Heart left ventricle (tissue), 16 donors: Measurements from ENCODE around the gene ENOX1. TPM values are rescaled to one million over a fixed set of nuclear protein-coding genes. Genes with fewer than 3 reads are reported as not detected.

Experiments used
- ATAC-seq, 4 donors: fragments of 200-7000 bp; cut with Tn5 transposase; one replicate each; pipeline ENCODE4 v1.9.1; 2020 to 2022; ENCODE audit warnings: moderate library complexity in 4 of 4, mild to moderate bottlenecking in 3 of 4, moderate number of reproducible peaks in 1 of 4
- DNase-seq, 5 donors: peaks; one replicate each; pipeline ENCODE4 v3.0.0-alpha.2; 2020
- H3K27ac ChIP-seq, 12 donors: fragments of 200-600 bp; sonication (generic) in 4 of 12; one replicate each; pipeline versions ENCODE4 v1.5.0 to v1.8.0; 2016 to 2022; ENCODE audit warnings: mild to moderate bottlenecking in 2 of 12
- H3K27me3 ChIP-seq, 9 donors: fragments of 200-600 bp; sonication (generic) in 2 of 9; one replicate each; pipeline versions ENCODE4 v1.5.1 to v1.8.0; 2016 to 2022; ENCODE audit warnings: mild to moderate bottlenecking in 3 of 9
- H3K36me3 ChIP-seq, 9 donors: fragments of 200-600 bp; sonication (generic) in 2 of 9; one replicate each; pipeline versions ENCODE4 v1.5.0 to v1.8.0; 2018 to 2022; ENCODE audit warnings: mild to moderate bottlenecking in 2 of 9
- H3K4me1 ChIP-seq, 12 donors: fragments of 200-600 bp; sonication (generic) in 4 of 12; one replicate each; pipeline versions ENCODE4 v1.5.0 to v1.8.0; 2016 to 2022; ENCODE audit warnings: mild to moderate bottlenecking in 3 of 12
- H3K4me3 ChIP-seq, 12 donors: fragments of 200-600 bp; sonication (generic) in 4 of 12; one replicate each; pipeline versions ENCODE4 v1.5.0 to v1.8.0; 2017 to 2022; ENCODE audit warnings: mild to moderate bottlenecking in 9 of 12, moderate library complexity in 4 of 12
- H3K9me3 ChIP-seq, 12 donors: fragments of 200-600 bp; sonication (generic) in 4 of 12; one replicate each; pipeline versions ENCODE4 v1.5.0 to v1.8.0; 2016 to 2022; ENCODE audit warnings: mild to moderate bottlenecking in 1 of 12
- CTCF ChIP-seq, 12 donors: fragments of 200-600 bp; sonication (generic) in 4 of 12; IDR thresholded peaks; one replicate each; pipeline versions ENCODE4 v1.5.0 to v1.8.0; 2018 to 2022; ENCODE audit warnings: antibody characterized with exemption in 12 of 12, mild to moderate bottlenecking in 5 of 12
- POLR2A ChIP-seq, 2 donors: fragments of 450-650 bp; IDR thresholded peaks; one replicate each; pipeline ENCODE4 v1.6.1; 2017; ENCODE audit warnings: antibody characterized with exemption in 2 of 2, mild to moderate bottlenecking in 2 of 2, moderate library complexity in 2 of 2
- WGBS, 4 donors: extraction: QIAGEN DNeasy Blood & Tissue Kit in 2 of 4; methylation state at CpG; one replicate each; pipeline versions ENCODE4 v1.1.5 to v1.1.7; 2013 to 2018; 5-methylcytosine and 5-hydroxymethylcytosine counted together
- intact Hi-C, 10 donors: fragments of 100-400 bp; cut with DNase I; formaldehyde crosslinking; loops; one replicate each; pipeline versions ENCODE4 v1.11.1 to v1.14.2; 2022
- polyA plus RNA-seq, 2 donors: library from polyadenylated mRNA; stranded (reverse); fragments of 200-250 nt; gene quantifications; one replicate each; pipeline ENCODE4 v1.2.3, GENCODE V29; 2013
- total RNA-seq, 9 donors: library from RNA; depleted of rRNA in 2 of 9; stranded (reverse); fragments of >200 nt in 2 of 9; fragmentation: NEBNext Ultra II Directional in 3 of 9; extraction: Animal tissue kit (Norgen Biotek cat#: 25700) in 3 of 9; gene quantifications; one replicate each; pipeline versions ENCODE4 v1.1.0 to v1.2.4, GENCODE V29; 2016 to 2023
- donor health status: ischemic (EF 13 %, LVEDD 7.1; RV severe dilation, severe dysfunction).
- donor health status: healthy with polysubstance abuse.
- donor health status: DM: no; HTN: yes; CAD: no.
- donor health status: DM: no; HTN: no; CAD: no.
- donor health status: ischemic (EF 25% LVEDD 6.9; RV normal size, moderate dysfunction).
- donor health status: ischemic (EF 25% LVEDD 5.7; RV mildly dilated, moderate dysfunction).
- donor health status: healthy.
- donor health status: DM: yes; HTN: yes; CAD: no.
- donor health status: ischemic (EF 35%, LVEDD 5.7; RV mildly dilated, moderate dysfunction).
- donor health status: nonischemic (EF 11% LVEDD 7.7; RV severe dilation, severe dysfunction).
- donor health status: DM: yes; HTN: yes; CAD: no.
- donor health status: PGD.
- donor health status: ischemic (EF 29% LVEDD 5.4; RV normal size, mild dysfunction).
- donor health status: nonischemic (EF 23%, LVEDD 6.1; RV moderate dilation, normal function).

Gene ENOX1
- total and polyA plus RNA-seq, 11 donors, result 2.0 to 10.1 (median 5.4) TPM

DNA sequence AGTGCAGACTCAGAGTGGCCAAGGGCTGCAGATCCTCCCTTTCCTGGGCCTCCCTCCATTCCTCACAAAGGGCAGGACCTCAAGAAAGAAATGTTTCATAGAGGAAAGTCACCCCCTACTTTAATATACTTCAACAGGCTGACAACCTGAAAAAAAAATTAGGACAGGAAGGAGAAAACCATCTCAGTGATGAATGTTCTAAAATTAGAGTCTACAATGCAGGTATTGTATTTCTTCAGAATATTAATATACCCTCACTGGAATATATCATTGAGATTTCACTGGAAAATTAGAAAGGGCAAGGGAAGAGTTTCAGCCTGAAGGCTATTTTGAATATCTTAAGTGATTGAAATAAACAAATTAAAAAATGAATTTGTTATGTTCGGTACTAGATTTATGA is 586.5 kb downstream of the ENOX1 start:
- DNase-seq (no peak), ATAC-seq (no peak)
- H3K27ac ChIP-seq, result peak overlapping the region in 1 of 12 donors; percentile 2
- no peak overlapping the region for H3K4me3 ChIP-seq
- peaks cover 0 to 14% (median 0%) of the 10 kb centered on the region in 12 donors for H3K4me1 ChIP-seq
- peaks cover 0 to 4% (median 0%) of the 10 kb centered on the region in 9 donors for H3K27me3 ChIP-seq
- H3K9me3 ChIP-seq, result peaks cover 0 to 16% (median 0%) of the 10 kb centered on the region in 12 donors
- intact Hi-C loops, result no loop called here
- TF ChIP-seq CTCF (IDR thresholded peaks at IDR 0.05), result no peak
- TF ChIP-seq POLR2A (IDR thresholded peaks at IDR 0.05), result no peak
- H3K36me3 ChIP-seq, result no peaks in the 10 kb centered on the region
- 88 to 93% (median 91%) methylated on average over 1 of the region's 1 CpG for WGBS, 4 donors

DNA sequence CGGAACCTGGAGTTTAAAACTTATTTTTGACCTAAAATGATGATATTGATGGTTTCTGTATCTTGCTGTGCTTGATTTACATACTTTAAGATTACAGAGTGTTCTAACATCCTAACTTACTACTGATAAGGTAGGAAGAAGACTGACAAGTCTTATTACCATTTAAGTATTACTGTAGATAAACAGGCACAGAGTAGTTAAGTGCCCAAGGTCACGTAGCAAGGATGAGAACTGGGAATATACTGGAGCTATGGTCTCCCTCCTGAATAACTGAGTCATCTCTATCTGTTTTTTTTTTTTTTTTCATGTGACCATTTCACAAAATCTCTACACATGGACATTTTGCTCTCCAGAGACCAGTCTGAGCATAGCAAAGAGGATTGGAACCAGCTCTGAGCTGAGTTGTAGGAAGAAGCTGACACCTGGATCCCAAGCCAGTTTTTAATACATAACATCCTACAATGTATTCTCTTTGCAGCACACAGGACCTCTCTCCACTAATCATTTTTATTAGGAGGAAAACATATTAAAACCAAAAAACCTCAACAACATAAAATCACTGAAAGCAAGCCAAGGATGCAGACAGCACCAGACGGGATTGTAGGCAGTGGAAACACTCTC is 589.9 kb downstream of the ENOX1 start:
- H3K27ac ChIP-seq, result no peak overlapping the region
- WGBS, 4 donors, result 69 to 87% (median 77%) methylated on average over 3 of the region's 3 CpGs
- TF ChIP-seq CTCF (IDR thresholded peaks at IDR 0.05), result no peak
- TF ChIP-seq POLR2A (IDR thresholded peaks at IDR 0.05), result no peak
- intact Hi-C loops, result loop anchor here in 7 of 10 donors (5.0 to 10.0 kb wide), 5 partner anchors 588 to 675 kb away; partner anchors contain the start of gene ENOX1 (in 3 of the 7)
- no peak for DNase-seq
- peaks cover 0 to 14% (median 0%) of the 10 kb centered on the region in 12 donors for H3K4me1 ChIP-seq
- peak in 2 of 4 donors; percentile 11 to 19 for ATAC-seq
- H3K4me3 ChIP-seq, result no peak overlapping the region
- H3K36me3 ChIP-seq, result no peaks in the 10 kb centered on the region
- H3K27me3 ChIP-seq, result peaks cover 0 to 4% (median 0%) of the 10 kb centered on the region in 9 donors
- peaks cover 0 to 2% (median 0%) of the 10 kb centered on the region in 12 donors for H3K9me3 ChIP-seq

GRCh38 chr13:43196086-43196621 is 590.6 kb downstream of the ENOX1 start:
- Histone ChIP-seq H3K4me3 (peak overlapping the region in 1 of 12 donors; percentile 1), H3K9me3 (no peaks in the 10 kb centered on the region), H3K36me3 (no peaks in the 10 kb centered on the region), H3K4me1 (peaks cover 0 to 14% (median 0%) of the 10 kb centered on the region in 12 donors), H3K27me3 (peaks cover 0 to 4% (median 0%) of the 10 kb centered on the region in 9 donors), H3K27ac (no peak overlapping the region)
- peak; percentile 44 to 85 (median 80) for ATAC-seq
- 14 to 24% (median 19%) methylated on average over 4 of the region's 4 CpGs for WGBS, 4 donors
- intact Hi-C loops, result loop anchor here in 7 of 10 donors (5.0 to 10.0 kb wide), 5 partner anchors 589 to 676 kb away; partner anchors contain the start of gene ENOX1 (in 3 of the 7)
- TF ChIP-seq POLR2A (IDR thresholded peaks at IDR 0.05) (no peak), CTCF (IDR thresholded peaks at IDR 0.05) (peak in 7 of 12 donors; percentile 9 to 54 (median 34))
- DNase-seq, result peak in 4 of 5 donors; percentile 60 to 73 (median 60)

- Histone ChIP-seq H3K4me1 (peaks cover 0 to 14% (median 0%) of the 10 kb centered on the region in 12 donors), H3K4me3 (no peak overlapping the region), H3K9me3 (no peaks in the 10 kb centered on the region), H3K27ac (no peak overlapping the region), H3K27me3 (peaks cover 0 to 4% (median 0%) of the 10 kb centered on the region in 9 donors), H3K36me3 (no peaks in the 10 kb centered on the region)
- intact Hi-C loops, result loop anchor here in 7 of 10 donors (5.0 to 10.0 kb wide), 5 partner anchors 589 to 677 kb away; partner anchors contain the start of gene ENOX1 (in 3 of the 7)
- ATAC-seq, result no peak
- TF ChIP-seq CTCF (IDR thresholded peaks at IDR 0.05) (peak in 2 of 12 donors; percentile 5 to 8), POLR2A (IDR thresholded peaks at IDR 0.05) (no peak)
- DNase-seq, result no peak
- 81 to 95% (median 88%) methylated on average over 4 of the region's 4 CpGs for WGBS, 4 donors
These were observed 591.2 kb downstream of the ENOX1 start for GRCh38 chr13:43195551-43195950.
